Muscle of leg (tissue), 11 donors: ENCODE results near the gene CAPN14. TPM values are rescaled to one million over a fixed set of nuclear protein-coding genes. Genes with fewer than 3 reads are reported as not detected.
"Not testable (repeated sequence)": the region's sequence is repeated elsewhere in the genome, so short reads cannot be mapped to it uniquely, and the experiment has no call there.

Source experiments
- DNase-seq: peaks from one replicate; pipeline ENCODE4 v3.0.0; 2013
- H3K27ac ChIP-seq: one replicate; pipeline ENCODE4 v1.5.1; 2013; ENCODE audit warnings: mild to moderate bottlenecking, low read length, control low read depth
- H3K27me3 ChIP-seq: one replicate; pipeline ENCODE4 v1.6.1; 2013; ENCODE audit warnings: low read length; ENCODE audit not compliant: control insufficient read depth, insufficient read depth
- H3K36me3 ChIP-seq: one replicate; pipeline ENCODE4 v1.6.1; 2013; ENCODE audit warnings: low read length; ENCODE audit not compliant: control insufficient read depth, insufficient read depth
- H3K4me1 ChIP-seq: one replicate; pipeline ENCODE4 v1.6.1; 2013; ENCODE audit warnings: low read length; ENCODE audit not compliant: control insufficient read depth, insufficient read depth
- H3K4me3 ChIP-seq: one replicate; pipeline ENCODE4 v1.5.1; 2013; ENCODE audit warnings: low read length, control low read depth
- H3K9me3 ChIP-seq: replicated peaks from 2 replicates; pipeline ENCODE4 v1.6.1; 2013; ENCODE audit warnings: low read depth, low read length; ENCODE audit not compliant: control insufficient read depth
- WGBS: methylation state at CpG from one replicate; pipeline ENCODE4 v1.1.5; 2013; ENCODE audit warnings: missing lambda C conversion rate; ENCODE audit not compliant: insufficient coverage; 5-methylcytosine and 5-hydroxymethylcytosine counted together
- polyA plus RNA-seq, 8 donors: library from polyadenylated mRNA; unstranded; fragments of 120-200 nt; gene quantifications; one replicate each; pipeline versions ENCODE4 v1.2.1 to v1.2.3, GENCODE V29; 2013; ENCODE audit warnings: inconsistent platforms in 1 of 8, low replicate concordance in 1 of 8; ENCODE audit not compliant: insufficient read length in 8 of 8, insufficient read depth in 1 of 8
- total RNA-seq: library from RNA; stranded (reverse); fragments of 120-200 nt; gene quantifications from one replicate; pipeline ENCODE4 v1.2.4, GENCODE V29; 2013

CAPN14 gene
- total and polyA plus RNA-seq, 9 donors: 0.04 to 0.09 (median 0.06) TPM; not detected in 3

- 79% methylated on average over 3 of the region's 4 CpGs for WGBS
Observed at GRCh38 chr2:31187166-31187565, 30.1 kb downstream of the CAPN14 start.

GRCh38 chr2:31183973-31184372, 33.3 kb downstream of the CAPN14 start:
- 89% methylated on average over 5 of the region's 7 CpGs for WGBS

More at GRCh38 chr2:31187166-31187565, 30.1 kb downstream of the CAPN14 start:
- DNase-seq: no peak
- Histone ChIP-seq H3K4me3 (no peak overlapping the region), H3K4me1 (no peaks in the 10 kb centered on the region), H3K27ac (no peak overlapping the region), H3K27me3 (no peaks in the 10 kb centered on the region), H3K9me3 (no peaks in the 10 kb centered on the region), H3K36me3 (no peaks in the 10 kb centered on the region)

GRCh38 chr2:31176742-31177141, 40.6 kb downstream of the CAPN14 start:
- Histone ChIP-seq H3K27ac (no peak overlapping the region), H3K4me1 (no peaks in the 10 kb centered on the region), H3K4me3 (no peak overlapping the region), H3K36me3 (no peaks in the 10 kb centered on the region), H3K27me3 (no peaks in the 10 kb centered on the region), H3K9me3 (no peaks in the 10 kb centered on the region)
- WGBS: 100% methylated on average over 1 of the region's 10 CpGs
- no peak for DNase-seq

More at GRCh38 chr2:31183973-31184372, 33.3 kb downstream of the CAPN14 start:
- H3K27me3 ChIP-seq, H3K36me3 ChIP-seq, H3K4me3 ChIP-seq, H3K4me1 ChIP-seq, H3K27ac ChIP-seq, H3K9me3 ChIP-seq, DNase-seq: not testable (repeated sequence)

GRCh38 chr2:31171142-31171541, 46.2 kb downstream of the CAPN14 start:
- Histone ChIP-seq H3K27ac (no peak overlapping the region), H3K4me3 (no peak overlapping the region), H3K4me1 (no peaks in the 10 kb centered on the region), H3K27me3 (no peaks in the 10 kb centered on the region), H3K9me3 (no peaks in the 10 kb centered on the region), H3K36me3 (no peaks in the 10 kb centered on the region)
- 81% methylated on average over 4 of the region's 4 CpGs for WGBS
- DNase-seq: no peak

- Histone ChIP-seq H3K4me3 (no peak overlapping the region), H3K27ac (no peak overlapping the region), H3K4me1 (no peaks in the 10 kb centered on the region), H3K36me3 (no peaks in the 10 kb centered on the region), H3K27me3 (no peaks in the 10 kb centered on the region), H3K9me3 (no peaks in the 10 kb centered on the region)
- DNase-seq: peak; percentile 71
- WGBS: no CpG with 5 or more reads among the region's 4 CpGs
Observed at GRCh38 chr2:31170071-31170698, 47.1 kb downstream of the CAPN14 start.

- H3K4me3 ChIP-seq: no peak overlapping the region
- H3K27ac ChIP-seq: no peak overlapping the region
- H3K36me3 ChIP-seq: no peaks in the 10 kb centered on the region
- H3K27me3 ChIP-seq: no peaks in the 10 kb centered on the region
- H3K4me1 ChIP-seq: peaks cover 3% of the 10 kb centered on the region
- no peak for DNase-seq
- 83% methylated on average over 2 of the region's 6 CpGs for WGBS
- no peaks in the 10 kb centered on the region for H3K9me3 ChIP-seq
Observed at GRCh38 chr2:31168291-31168690, 49.0 kb downstream of the CAPN14 start.

- no peak for DNase-seq
- no peaks in the 10 kb centered on the region for H3K9me3 ChIP-seq
- peaks cover 4% of the 10 kb centered on the region for H3K4me1 ChIP-seq
- WGBS: 57% methylated on average over 1 of the region's 1 CpG
- no peak overlapping the region for H3K27ac ChIP-seq
- no peaks in the 10 kb centered on the region for H3K27me3 ChIP-seq
- H3K36me3 ChIP-seq: no peaks in the 10 kb centered on the region
- H3K4me3 ChIP-seq: no peak overlapping the region
Observed at GRCh38 chr2:31166925-31167324, 50.4 kb downstream of the CAPN14 start.

- WGBS: 26% methylated on average over 4 of the region's 6 CpGs
- DNase-seq: peak; percentile 27
Observed at GRCh38 chr2:31163011-31163539, 54.2 kb downstream of the CAPN14 start.

GRCh38 chr2:31161637-31162036, 55.7 kb downstream of the CAPN14 start:
- DNase-seq: no peak
- no peak overlapping the region for H3K27ac ChIP-seq
- H3K36me3 ChIP-seq: no peaks in the 10 kb centered on the region
- peaks cover 4% of the 10 kb centered on the region for H3K27me3 ChIP-seq
- 100% methylated on average over 2 of the region's 6 CpGs for WGBS
- no peaks in the 10 kb centered on the region for H3K9me3 ChIP-seq
- peaks cover 4% of the 10 kb centered on the region for H3K4me1 ChIP-seq
- H3K4me3 ChIP-seq: no peak overlapping the region

More at GRCh38 chr2:31163011-31163539, 54.2 kb downstream of the CAPN14 start:
- peaks cover 4% of the 10 kb centered on the region for H3K4me1 ChIP-seq
- no peaks in the 10 kb centered on the region for H3K36me3 ChIP-seq
- no peak overlapping the region for H3K4me3 ChIP-seq
- no peak overlapping the region for H3K27ac ChIP-seq
- peaks cover 4% of the 10 kb centered on the region for H3K27me3 ChIP-seq
- H3K9me3 ChIP-seq: no peaks in the 10 kb centered on the region

- no peak overlapping the region for H3K27ac ChIP-seq
- no peaks in the 10 kb centered on the region for H3K4me1 ChIP-seq
- H3K36me3 ChIP-seq: no peaks in the 10 kb centered on the region
- no peak for DNase-seq
- 81% methylated on average over 6 of the region's 6 CpGs for WGBS
- H3K9me3 ChIP-seq: no peaks in the 10 kb centered on the region
- peaks cover 9% of the 10 kb centered on the region for H3K27me3 ChIP-seq
- H3K4me3 ChIP-seq: no peak overlapping the region
Observed at GRCh38 chr2:31151501-31151900, 65.8 kb downstream of the CAPN14 start.
